Right lobe of liver (tissue), 4 donors: ENCODE results near the gene CEP95.

Source experiments
- POLR2A ChIP-seq: fragments of 450-650 bp; IDR thresholded peaks from one replicate; pipeline ENCODE4 v1.6.1; 2017; ENCODE audit warnings: antibody characterized with exemption, mild to moderate bottlenecking
- TF ChIP-seq, protein P1 (sequence below), 4 donors: fragments of 200-600 bp in 3 of 4; fragments of 450-650 bp in 1 of 4; IDR thresholded peaks; one replicate each; pipeline versions ENCODE4 v1.5.1 to v1.8.0; 2016 to 2022; ENCODE audit warnings: antibody characterized with exemption in 4 of 4, mild to moderate bottlenecking in 2 of 4
- donor health status: DM: no; HTN: no; CAD: no.
- donor health status: DM: no; HTN: no; CAD: no.
- donor health status: DM: no; HTN: yes; CAD: no.

DNA sequence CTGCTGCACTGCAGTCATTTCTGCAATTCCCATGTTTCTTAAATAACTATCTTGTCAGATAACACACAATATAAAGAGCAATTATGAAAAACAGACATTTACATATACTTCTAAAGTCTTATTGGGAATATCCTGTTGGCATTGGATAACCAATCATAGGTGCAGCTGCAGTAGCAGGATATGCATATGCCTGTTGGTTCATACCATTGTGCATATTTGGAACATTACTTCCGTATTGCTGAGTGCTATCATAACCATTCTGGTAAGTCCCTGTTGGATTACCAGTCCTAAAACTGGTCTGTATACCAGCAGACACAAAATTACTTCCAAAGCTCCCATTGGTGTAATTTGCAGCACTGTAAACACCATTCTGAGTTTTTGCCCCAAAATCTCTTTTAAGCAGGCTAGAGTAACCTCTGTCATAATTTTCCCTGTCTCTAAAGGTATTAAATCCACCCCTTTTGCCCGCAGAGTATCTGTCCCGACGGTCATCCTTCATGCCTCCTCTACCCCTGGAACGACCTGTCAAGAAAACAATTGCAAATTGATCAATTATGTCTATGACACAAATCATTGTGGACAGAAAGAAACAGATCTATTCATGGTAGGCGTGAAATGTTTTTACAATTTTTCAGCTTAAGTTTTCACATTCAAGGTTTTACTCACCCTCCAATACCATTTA, 6.8 kb upstream of the CEP95 start:
- TF ChIP-seq POLR2A = peak; percentile 16
- TF ChIP-seq, protein P1, sequence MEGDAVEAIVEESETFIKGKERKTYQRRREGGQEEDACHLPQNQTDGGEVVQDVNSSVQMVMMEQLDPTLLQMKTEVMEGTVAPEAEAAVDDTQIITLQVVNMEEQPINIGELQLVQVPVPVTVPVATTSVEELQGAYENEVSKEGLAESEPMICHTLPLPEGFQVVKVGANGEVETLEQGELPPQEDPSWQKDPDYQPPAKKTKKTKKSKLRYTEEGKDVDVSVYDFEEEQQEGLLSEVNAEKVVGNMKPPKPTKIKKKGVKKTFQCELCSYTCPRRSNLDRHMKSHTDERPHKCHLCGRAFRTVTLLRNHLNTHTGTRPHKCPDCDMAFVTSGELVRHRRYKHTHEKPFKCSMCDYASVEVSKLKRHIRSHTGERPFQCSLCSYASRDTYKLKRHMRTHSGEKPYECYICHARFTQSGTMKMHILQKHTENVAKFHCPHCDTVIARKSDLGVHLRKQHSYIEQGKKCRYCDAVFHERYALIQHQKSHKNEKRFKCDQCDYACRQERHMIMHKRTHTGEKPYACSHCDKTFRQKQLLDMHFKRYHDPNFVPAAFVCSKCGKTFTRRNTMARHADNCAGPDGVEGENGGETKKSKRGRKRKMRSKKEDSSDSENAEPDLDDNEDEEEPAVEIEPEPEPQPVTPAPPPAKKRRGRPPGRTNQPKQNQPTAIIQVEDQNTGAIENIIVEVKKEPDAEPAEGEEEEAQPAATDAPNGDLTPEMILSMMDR (IDR thresholded peaks at IDR 0.05) = no peak
